Adrenal gland (tissue), 5 donors: ENCODE measurements around the gene S100A2.

Source experiments
- CTCF ChIP-seq, 6 experiments: fragments of 450-650 bp in 4 of 6; fragments of 200-600 bp in 2 of 6; sonication (generic) in 1 of 6; IDR thresholded peaks; 1 replicate in 5 of 6; 2 replicates in 1 of 6; pipeline versions ENCODE4 v1.5.1 to v1.8.0; 2016 to 2021; ENCODE audit warnings: antibody characterized with exemption in 6 of 6, mild to moderate bottlenecking in 2 of 6, moderate library complexity in 1 of 6
- POLR2A ChIP-seq, 2 donors: fragments of 450-650 bp; IDR thresholded peaks; one replicate each; pipeline ENCODE4 v1.6.1; 2017; ENCODE audit warnings: antibody characterized with exemption in 2 of 2, mild to moderate bottlenecking in 2 of 2, moderate library complexity in 1 of 2
- donor health status: DM: no; HTN: no; CAD: no.

DNA sequence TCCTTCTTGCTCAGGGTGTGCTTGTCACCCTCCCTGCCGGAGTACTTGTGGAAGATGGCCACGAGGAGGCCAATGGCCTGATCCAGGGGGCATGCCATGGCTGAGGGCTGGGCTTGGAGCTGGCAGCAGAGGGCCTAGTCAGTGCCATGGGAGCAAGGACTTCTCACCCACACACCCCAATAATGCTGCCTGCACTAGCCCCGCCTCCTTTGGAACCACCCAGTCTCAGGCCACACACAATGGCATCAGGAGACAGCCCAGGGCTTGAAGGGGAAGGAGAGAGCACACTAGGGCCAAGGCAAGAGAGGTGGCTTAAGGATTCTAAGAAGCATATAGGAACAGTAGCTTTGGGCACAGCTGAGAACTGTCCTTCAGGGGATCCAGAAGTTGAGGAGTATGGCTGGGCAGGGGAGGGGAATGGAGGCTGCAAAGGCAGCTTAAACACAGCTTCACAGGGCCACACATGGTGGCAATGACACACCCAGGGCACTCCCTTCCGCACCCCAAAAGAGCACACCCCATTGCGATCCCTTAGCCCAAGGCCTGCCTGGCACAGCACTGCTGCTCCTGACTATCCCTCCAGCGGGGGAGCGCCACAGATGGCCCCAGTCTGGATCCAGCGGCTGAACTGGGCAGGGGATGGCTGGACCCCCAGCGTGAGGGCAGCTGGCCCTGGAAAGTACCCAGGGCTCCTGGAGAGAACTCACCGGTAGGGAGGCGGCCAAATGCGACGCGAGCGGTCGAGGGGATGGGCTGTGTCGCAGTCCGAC, 30.2 kb downstream of the S100A2 start, which contains the start of gene S100A6:
- peak in 1 of 6 experiments; percentile 6 for TF ChIP-seq CTCF (IDR thresholded peaks at IDR 0.05)
- TF ChIP-seq POLR2A (IDR thresholded peaks at IDR 0.05), result no peak
